Trophoblast cell (in vitro differentiated cells and primary cell): ENCODE data around the gene HPSE2.
A peak's percentile ranks its signal among the peaks of the same experiment; 100 is the strongest.

ENCODE experiments used
- DNase-seq, 2 donors: peaks; one replicate each; pipeline ENCODE4 v3.0.0-alpha.2; 2016
- H2AFZ ChIP-seq: 2 replicates; pipeline ENCODE4 v1.6.1; 2013; ENCODE audit warnings: low read length, moderate library complexity, mild to moderate bottlenecking; ENCODE audit not compliant: insufficient read depth, poor library complexity
- H2AK5ac ChIP-seq: 2 replicates; pipeline ENCODE4 v1.6.1; 2013; ENCODE audit warnings: mild to moderate bottlenecking, low read length
- H2BK120ac ChIP-seq: 2 replicates; pipeline ENCODE4 v1.6.1; 2013; ENCODE audit warnings: low read length, mild to moderate bottlenecking, moderate library complexity; ENCODE audit not compliant: insufficient read depth, poor library complexity
- H2BK12ac ChIP-seq: 2 replicates; pipeline ENCODE4 v1.6.1; 2013; ENCODE audit warnings: mild to moderate bottlenecking, low read length, moderate library complexity
- H2BK5ac ChIP-seq: 2 replicates; pipeline ENCODE4 v1.6.1; 2013; ENCODE audit warnings: low read length, low read depth, moderate library complexity, mild to moderate bottlenecking; ENCODE audit not compliant: poor library complexity
- H3K14ac ChIP-seq: 2 replicates; pipeline ENCODE4 v1.6.1; 2013; ENCODE audit warnings: mild to moderate bottlenecking, low read length
- H3K18ac ChIP-seq: 2 replicates; pipeline ENCODE4 v1.6.1; 2013; ENCODE audit warnings: mild to moderate bottlenecking, low read length
- H3K23ac ChIP-seq: 2 replicates; pipeline ENCODE4 v1.6.1; 2013; ENCODE audit warnings: low read length
- H3K27ac ChIP-seq: 2 replicates; pipeline ENCODE4 v1.5.1; 2013; ENCODE audit warnings: low read depth, mild to moderate bottlenecking, inconsistent platforms, low read length, moderate library complexity
- H3K27me3 ChIP-seq: 2 replicates; pipeline ENCODE4 v1.6.1; 2013; ENCODE audit warnings: inconsistent platforms, mild to moderate bottlenecking, low read length, moderate library complexity; ENCODE audit not compliant: insufficient read depth
- H3K36me3 ChIP-seq, 2 experiments: 1 replicate in 1 of 2; 2 replicates in 1 of 2; pipeline ENCODE4 v1.6.1; 2013; ENCODE audit warnings: low read length in 2 of 2, mild to moderate bottlenecking in 2 of 2, moderate library complexity in 1 of 2; ENCODE audit not compliant: insufficient read depth in 2 of 2, control insufficient read depth in 1 of 2
- H3K4ac ChIP-seq: 2 replicates; pipeline ENCODE4 v1.6.1; 2013; ENCODE audit warnings: low read depth, mild to moderate bottlenecking, low read length, moderate library complexity
- H3K4me1 ChIP-seq, 2 experiments: 1 replicate in 1 of 2; 2 replicates in 1 of 2; pipeline ENCODE4 v1.6.1; 2013; ENCODE audit warnings: low read length in 2 of 2, mild to moderate bottlenecking in 2 of 2, moderate library complexity in 1 of 2; ENCODE audit not compliant: insufficient read depth in 2 of 2, control insufficient read depth in 1 of 2
- H3K4me2 ChIP-seq: 2 replicates; pipeline ENCODE4 v1.6.1; 2013; ENCODE audit warnings: inconsistent platforms, mild to moderate bottlenecking, low read length, moderate library complexity
- H3K4me3 ChIP-seq: 2 replicates; pipeline ENCODE4 v1.5.1; 2013; ENCODE audit warnings: mild to moderate bottlenecking, low read depth, low read length, inconsistent platforms
- H3K79me1 ChIP-seq: one replicate; pipeline ENCODE4 v1.6.1; 2013; ENCODE audit warnings: low read length
- H3K79me2 ChIP-seq: 2 replicates; pipeline ENCODE4 v1.6.1; 2013; ENCODE audit warnings: low read length, mild to moderate bottlenecking; ENCODE audit not compliant: control insufficient read depth, insufficient read depth, poor library complexity
- H3K9ac ChIP-seq: 2 replicates; pipeline ENCODE4 v1.6.1; 2013; ENCODE audit warnings: mild to moderate bottlenecking, low read length
- H3K9me3 ChIP-seq: 2 replicates; pipeline ENCODE4 v1.6.1; 2013; ENCODE audit warnings: low read depth, mild to moderate bottlenecking, control low read depth, inconsistent platforms, low read length; ENCODE audit not compliant: insufficient read depth
- H4K12ac ChIP-seq: 2 replicates; pipeline ENCODE4 v1.6.1; 2013; ENCODE audit warnings: low read depth, mild to moderate bottlenecking, low read length, moderate library complexity
- H4K8ac ChIP-seq: 2 replicates; pipeline ENCODE4 v1.6.1; 2013; ENCODE audit warnings: low read depth, mild to moderate bottlenecking, low read length, moderate library complexity
- H4K91ac ChIP-seq: one replicate; pipeline ENCODE4 v1.6.1; 2013; ENCODE audit warnings: low read depth, mild to moderate bottlenecking, low read length, moderate library complexity
- WGBS: extraction: QIAGEN DNeasy Blood & Tissue Kit; methylation state at CpG from one replicate; pipeline ENCODE4 v1.1.7; 2013; ENCODE audit warnings: missing lambda C conversion rate; ENCODE audit not compliant: insufficient read length, insufficient coverage; ENCODE audit errors: extremely low coverage; 5-methylcytosine and 5-hydroxymethylcytosine counted together

HPSE2 gene

GRCh38 chr10:99232360-99232999, 3.2 kb downstream of the HPSE2 start:
- no peak overlapping the region for H4K12ac ChIP-seq
- H3K18ac ChIP-seq = no peak overlapping the region
- no peak overlapping the region for H2BK5ac ChIP-seq
- H3K79me1 ChIP-seq = no peaks in the 10 kb centered on the region
- peaks cover 6 to 10% of the 10 kb centered on the region in 2 experiments for H3K4me1 ChIP-seq
- no CpG with 5 or more reads among the region's 49 CpGs for WGBS
- H3K79me2 ChIP-seq = no peaks in the 10 kb centered on the region
- H2AFZ ChIP-seq = no peak overlapping the region
- no peak overlapping the region for H2BK12ac ChIP-seq
- H3K14ac ChIP-seq = no peak overlapping the region
- peak overlapping the region; percentile 51 for H3K4me2 ChIP-seq
- H2BK120ac ChIP-seq = no peak overlapping the region
- no peak overlapping the region for H3K9ac ChIP-seq
- no peaks in the 10 kb centered on the region for H3K36me3 ChIP-seq
- no peak overlapping the region for H4K8ac ChIP-seq
- peaks cover 59% of the 10 kb centered on the region for H3K27me3 ChIP-seq
- H3K27ac ChIP-seq = no peak overlapping the region
- H3K4me3 ChIP-seq = no peak overlapping the region
- DNase-seq = no peak
- no peak overlapping the region for H2AK5ac ChIP-seq
- peaks cover 5% of the 10 kb centered on the region for H3K9me3 ChIP-seq
- no peak overlapping the region for H3K4ac ChIP-seq
- no peak overlapping the region for H4K91ac ChIP-seq
- H3K23ac ChIP-seq = no peak overlapping the region

DNA sequence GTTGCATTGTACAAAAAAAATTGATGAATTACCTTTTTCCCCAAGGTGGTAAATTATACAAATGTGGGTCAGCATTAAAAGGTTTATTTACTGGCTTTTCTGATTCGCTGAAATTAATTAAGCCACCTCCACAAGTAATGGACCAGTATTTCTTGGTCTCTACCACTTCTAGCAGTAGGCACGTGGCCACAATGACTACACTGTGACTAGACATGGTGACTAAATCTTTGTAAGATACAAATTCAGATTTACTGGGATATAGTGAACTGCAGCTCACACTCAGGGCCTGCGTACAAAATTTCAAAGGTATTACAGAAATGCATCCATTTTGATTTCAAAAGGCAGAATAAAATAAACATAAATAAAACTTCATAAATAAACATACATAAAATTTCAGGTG, 10.9 kb downstream of the HPSE2 start:
- H4K91ac ChIP-seq = no peak overlapping the region
- no peaks in the 10 kb centered on the region for H3K4me1 ChIP-seq
- H3K4ac ChIP-seq = no peak overlapping the region
- no peak overlapping the region for H3K14ac ChIP-seq
- no peak overlapping the region for H4K12ac ChIP-seq
- no peak overlapping the region for H3K23ac ChIP-seq
- DNase-seq = no peak
- H3K4me3 ChIP-seq = no peak overlapping the region
- H2BK12ac ChIP-seq = no peak overlapping the region
- no peak overlapping the region for H2AK5ac ChIP-seq
- H3K4me2 ChIP-seq = no peak overlapping the region
- no peak overlapping the region for H4K8ac ChIP-seq
- no CpG with 5 or more reads among the region's 3 CpGs for WGBS
- H3K27me3 ChIP-seq = peaks cover 2% of the 10 kb centered on the region
- no peaks in the 10 kb centered on the region for H3K9me3 ChIP-seq
- H3K27ac ChIP-seq = no peak overlapping the region
- no peaks in the 10 kb centered on the region for H3K36me3 ChIP-seq
- no peak overlapping the region for H2BK5ac ChIP-seq
- no peaks in the 10 kb centered on the region for H3K79me1 ChIP-seq
- no peak overlapping the region for H2BK120ac ChIP-seq
- H3K18ac ChIP-seq = no peak overlapping the region
- H2AFZ ChIP-seq = no peak overlapping the region
- no peaks in the 10 kb centered on the region for H3K79me2 ChIP-seq
- no peak overlapping the region for H3K9ac ChIP-seq

- Histone ChIP-seq H3K27me3 (no peaks in the 10 kb centered on the region), H3K9me3 (no peaks in the 10 kb centered on the region), H4K91ac (no peak overlapping the region), H2BK12ac (no peak overlapping the region), H2AK5ac (no peak overlapping the region), H3K4me2 (no peak overlapping the region), H3K4me1 (no peaks in the 10 kb centered on the region), H3K14ac (no peak overlapping the region), H3K4ac (no peak overlapping the region), H3K9ac (no peak overlapping the region), H2AFZ (no peak overlapping the region), H3K79me2 (no peaks in the 10 kb centered on the region), H3K23ac (no peak overlapping the region), H2BK120ac (no peak overlapping the region), H3K27ac (no peak overlapping the region), H3K79me1 (no peaks in the 10 kb centered on the region), H4K12ac (no peak overlapping the region), H2BK5ac (no peak overlapping the region), H4K8ac (no peak overlapping the region), H3K18ac (no peak overlapping the region), H3K4me3 (no peak overlapping the region), H3K36me3 (no peaks in the 10 kb centered on the region)
- no peak for DNase-seq
- no CpG with 5 or more reads among the region's 3 CpGs for WGBS
Measured at GRCh38 chr10:99207340-99207739, 28.3 kb downstream of the HPSE2 start.

- Histone ChIP-seq H2BK5ac (no peak overlapping the region), H3K18ac (no peak overlapping the region), H3K79me1 (no peaks in the 10 kb centered on the region), H3K4me2 (no peak overlapping the region), H4K8ac (no peak overlapping the region), H3K4ac (no peak overlapping the region), H3K9ac (no peak overlapping the region), H4K91ac (no peak overlapping the region), H3K9me3 (no peaks in the 10 kb centered on the region), H3K23ac (no peak overlapping the region), H2AK5ac (no peak overlapping the region), H3K4me1 (no peaks in the 10 kb centered on the region), H2BK12ac (no peak overlapping the region), H3K4me3 (no peak overlapping the region), H2AFZ (no peak overlapping the region), H3K36me3 (no peaks in the 10 kb centered on the region), H3K14ac (no peak overlapping the region), H4K12ac (no peak overlapping the region), H3K27me3 (no peaks in the 10 kb centered on the region), H3K79me2 (no peaks in the 10 kb centered on the region), H3K27ac (no peak overlapping the region), H2BK120ac (no peak overlapping the region)
- DNase-seq = no peak
- no CpG with 5 or more reads among the region's 3 CpGs for WGBS
Measured at GRCh38 chr10:99203310-99203709, 32.3 kb downstream of the HPSE2 start.
